Endothelial cell of umbilical vein (primary cell): Measurements from ENCODE around the gene TAF5L. TPM values are rescaled to one million over a fixed set of nuclear protein-coding genes. Genes with fewer than 3 reads are reported as not detected.

Experiments
- BruUV-seq: library from RNA; stranded (reverse); fragments of 400-500 nt; replicated peaks from 2 replicates; lab custom pipeline; 2021; lab: Mats Ljungman, UMichigan
- CTCF ChIA-PET: fragments of 300-600, 350-600 bp; sonication (Branson Sonifier 250); formaldehyde crosslinking; loops from one replicate; lab custom pipeline; 2021; ENCODE audit warnings: antibody characterized with exemption, inconsistent platforms; lab: Charles Lee
- POLR2A ChIA-PET: fragments of 300-600, 350-600 bp; sonication (Branson Sonifier 250); formaldehyde crosslinking; loops from one replicate; lab custom pipeline; 2021; ENCODE audit warnings: antibody characterized with exemption, inconsistent platforms; lab: Charles Lee
- DNase-seq: peaks from one replicate; pipeline ENCODE4 v3.0.0-alpha.2; 2011; ENCODE audit warnings: low read depth, low spot score
- FAIRE-seq: peaks from 2 replicates; lab custom pipeline; 2011; peaks lifted over from hg19 to GRCh38; lab: Jason Lieb, UNC
- H2AFZ ChIP-seq: 2 replicates; pipeline ENCODE4 v1.6.0; 2012; ENCODE audit warnings: low read depth, low read length, control low read depth, inconsistent platforms
- H3K27ac ChIP-seq: 2 replicates; pipeline ENCODE4 v1.5.1; 2011; ENCODE audit warnings: low read depth, mild to moderate bottlenecking, control low read depth, low read length, moderate library complexity; ENCODE audit not compliant: insufficient read depth
- H3K27me3 ChIP-seq, 2 experiments: 2 replicates each; pipeline versions ENCODE4 v1.6.0 to v1.6.1; 2011; ENCODE audit warnings: low read length in 2 of 2, mixed read lengths in 1 of 2; ENCODE audit not compliant: control insufficient read depth in 2 of 2, insufficient read depth in 2 of 2
- H3K36me3 ChIP-seq, 2 experiments: 2 replicates in 1 of 2; 3 replicates in 1 of 2; pipeline ENCODE4 v1.5.1; 2011; ENCODE audit warnings: low read length in 2 of 2, mild to moderate bottlenecking in 1 of 2, moderate library complexity in 1 of 2; ENCODE audit not compliant: control insufficient read depth in 2 of 2, insufficient read depth in 2 of 2; ENCODE audit errors: extremely low read depth in 1 of 2
- H3K4me1 ChIP-seq: 3 replicates; pipeline ENCODE4 v1.5.1; 2011; ENCODE audit warnings: mild to moderate bottlenecking, low read length; ENCODE audit not compliant: control insufficient read depth, insufficient read depth; ENCODE audit errors: extremely low read depth
- H3K4me2 ChIP-seq: 2 replicates; pipeline ENCODE4 v1.6.1; 2011; ENCODE audit warnings: low read length, control low read depth, mixed read lengths; ENCODE audit not compliant: insufficient read depth
- H3K4me3 ChIP-seq, 3 experiments: fragments of 200-600 bp in 1 of 3; sonication (generic), shearing (Covaris generic) in 1 of 3; replicated peaks in 1 of 3; 2 replicates each; pipeline ENCODE4 v1.5.1; 2011 to 2016; ENCODE audit warnings: control low read depth in 3 of 3, low read length in 3 of 3, mild to moderate bottlenecking in 2 of 3, inconsistent platforms in 1 of 3, low read depth in 1 of 3, moderate library complexity in 1 of 3; ENCODE audit not compliant: insufficient read depth in 1 of 3
- H3K79me2 ChIP-seq: 2 replicates; pipeline ENCODE4 v1.6.0; 2012; ENCODE audit warnings: low read length, inconsistent platforms; ENCODE audit not compliant: control insufficient read depth, insufficient read depth
- H3K9ac ChIP-seq: replicated peaks from 2 replicates; pipeline ENCODE3; 2011; ENCODE audit warnings: low read length, control low read depth; ENCODE audit not compliant: insufficient read depth; ENCODE audit errors: extremely low read depth
- H3K9me1 ChIP-seq: replicated peaks from 3 replicates; pipeline ENCODE4 v1.6.0; 2011; ENCODE audit warnings: mild to moderate bottlenecking, low read length; ENCODE audit not compliant: control insufficient read depth, insufficient read depth; ENCODE audit errors: extremely low read depth
- H3K9me3 ChIP-seq: replicated peaks from 2 replicates; pipeline ENCODE4 v1.5.1; 2012; ENCODE audit warnings: low read length, inconsistent platforms; ENCODE audit not compliant: control insufficient read depth, insufficient read depth
- H4K20me1 ChIP-seq: replicated peaks from 2 replicates; pipeline ENCODE3; 2011; ENCODE audit warnings: mild to moderate bottlenecking, low read length; ENCODE audit not compliant: control insufficient read depth, insufficient read depth; ENCODE audit errors: extremely low read depth
- CTCF ChIP-seq, 2 donors: IDR thresholded peaks; 1 replicate in 1 of 2; 2 replicates in 1 of 2; pipeline ENCODE4 v1.5.1; 2011; ENCODE audit warnings: low read length in 2 of 2, mild to moderate bottlenecking in 2 of 2, moderate library complexity in 2 of 2, control low read depth in 1 of 2, inconsistent platforms in 1 of 2, low read depth in 1 of 2; ENCODE audit not compliant: insufficient read depth in 1 of 2; ENCODE audit errors: extremely low read depth in 1 of 2
- EZH2 ChIP-seq: IDR thresholded peaks from 2 replicates; pipeline ENCODE4 v1.6.1; 2012; ENCODE audit warnings: borderline replicate concordance, low read depth, mild to moderate bottlenecking, moderate library complexity, low read length, inconsistent platforms; ENCODE audit not compliant: severe bottlenecking
- FOS ChIP-seq: IDR thresholded peaks from 2 replicates; pipeline ENCODE4 v1.6.1; 2011; ENCODE audit warnings: mild to moderate bottlenecking, low read length, moderate library complexity, borderline replicate concordance; ENCODE audit not compliant: insufficient read depth
- GATA2 ChIP-seq: IDR thresholded peaks from 2 replicates; pipeline ENCODE4 v1.7.0; 2011; ENCODE audit warnings: low read depth, mild to moderate bottlenecking, moderate library complexity, mixed read lengths, low read length; ENCODE audit not compliant: insufficient read length, insufficient read depth
- JUN ChIP-seq: IDR thresholded peaks from 2 replicates; pipeline ENCODE4 v1.6.1; 2011; ENCODE audit warnings: borderline replicate concordance, low read depth; ENCODE audit not compliant: insufficient read length, insufficient read depth
- MAX ChIP-seq: IDR thresholded peaks from 2 replicates; pipeline ENCODE4 v1.6.1; 2011; ENCODE audit not compliant: insufficient read depth, insufficient read length
- MYC ChIP-seq: IDR thresholded peaks from one replicate; pipeline ENCODE4 v1.6.1; 2011; ENCODE audit warnings: mild to moderate bottlenecking, low read depth, low read length
- POLR2A ChIP-seq: IDR thresholded peaks from 2 replicates; pipeline ENCODE4 v1.6.1; 2012; ENCODE audit warnings: low read depth, mild to moderate bottlenecking, control low read depth, low read length
- POLR2AphosphoS5 ChIP-seq: IDR thresholded peaks from 2 replicates; pipeline ENCODE4 v1.6.1; 2012; ENCODE audit warnings: low read depth, mild to moderate bottlenecking, control low read depth, low read length, moderate library complexity; ENCODE audit not compliant: insufficient read depth
- dilution Hi-C: fragments of 300-500 bp; cut with MboI; formaldehyde crosslinking; loops from one replicate; pipeline ENCODE4 v1.15.0; 2019; ENCODE audit warnings: low sequenced_read_pairs; ENCODE audit not compliant: extremely low pct_ligation_motif_present
- intact Hi-C: fragments of 100-400 bp; cut with micrococcal nuclease; formaldehyde crosslinking; loops from one replicate; pipeline ENCODE4 v1.10.0; 2022
- polyA plus RNA-seq, 4 experiments: library from polyadenylated mRNA; depleted of rRNA in 3 of 4; stranded (reverse) in 3 of 4; unstranded in 1 of 4; fragments of >200 nt; gene quantifications; 2 replicates each; pipeline versions ENCODE4 v1.2.1 to v1.2.3, GENCODE V29; 2011 to 2012; ENCODE audit warnings: missing spikeins in 1 of 4
- total RNA-seq: library from RNA; stranded (reverse); gene quantifications from 2 replicates; pipeline ENCODE4 v1.2.3, GENCODE V29; 2021

TAF5L gene
- total and polyA plus RNA-seq, 2 donors (not counting 3 experiments of a cell fraction or from before 2014, with no cell fraction given): 21.1 to 24.8 TPM

DNA sequence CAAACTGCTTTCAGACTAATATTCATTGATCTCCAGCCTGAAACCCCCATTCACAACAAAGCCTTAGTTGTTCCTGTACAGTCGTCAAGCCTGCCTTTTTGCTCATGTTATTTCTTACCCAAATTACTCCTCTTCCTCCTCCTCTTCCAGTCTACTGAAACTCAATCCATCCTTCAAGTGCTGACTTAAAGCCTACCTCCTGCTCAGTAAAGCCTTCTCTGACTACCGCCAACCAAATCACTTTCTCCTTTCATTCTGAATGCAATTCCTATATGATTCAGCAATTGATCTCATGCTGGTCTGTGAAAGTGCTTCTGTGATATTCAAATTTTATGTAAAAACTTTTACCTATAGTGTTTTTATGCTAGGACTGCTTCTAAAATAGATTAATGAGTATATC is 18.6 kb downstream of the TAF5L start:
- H3K27me3 ChIP-seq: no peaks in the 10 kb centered on the region
- no peak overlapping the region for H3K4me3 ChIP-seq
- H4K20me1 ChIP-seq: no peaks in the 10 kb centered on the region
- TF ChIP-seq POLR2AphosphoS5 (no peak), EZH2 (no peak), CTCF (IDR thresholded peaks at IDR 0.05; ENCODE audit: extremely low read depth in 1 of 2, insufficient read depth in 1 of 2, low read depth in 1 of 2, low read length in 2 of 2) (no peak), MYC (no peak), MAX (no peak), FOS (no peak), POLR2A (no peak), GATA2 (no peak), JUN (no peak)
- POLR2A ChIA-PET: no interaction called here
- H3K4me2 ChIP-seq: no peak overlapping the region
- intact Hi-C loops: no loop called here
- no TSS peak for BruUV-seq
- H3K79me2 ChIP-seq: no peaks in the 10 kb centered on the region
- H3K9me1 ChIP-seq: no peaks in the 10 kb centered on the region
- H2AFZ ChIP-seq: no peak overlapping the region
- H3K9me3 ChIP-seq: no peaks in the 10 kb centered on the region
- H3K9ac ChIP-seq: no peak overlapping the region
- peaks cover 8 to 24% of the 10 kb centered on the region in 2 experiments for H3K36me3 ChIP-seq
- H3K27ac ChIP-seq: no peak overlapping the region
- H3K4me1 ChIP-seq: no peaks in the 10 kb centered on the region
- dilution Hi-C loops: no loop called here
- DNase-seq (no peak), FAIRE-seq (no peak)
- CTCF ChIA-PET: interaction anchor here (1.9 kb wide), 1 partner anchor 48 kb away, joined by 5 read pairs; the partner anchor contains the start of gene ABCB10
